SH-SY5Y (cell line): ENCODE data around the gene GPC3.

Source experiments
- GATA2 ChIP-seq: IDR thresholded peaks from 2 replicates; pipeline ENCODE4 v1.6.1; 2011; ENCODE audit warnings: mild to moderate bottlenecking, low read depth, low read length
- GATA3 ChIP-seq: IDR thresholded peaks from 2 replicates; pipeline ENCODE4 v1.6.1; 2011; ENCODE audit warnings: low read depth, mild to moderate bottlenecking, low read length, moderate library complexity

GRCh38 chrX:133981924-133982323 is 3.5 kb downstream of the GPC3 start:
- TF ChIP-seq GATA2 (no peak), GATA3 (no peak)
